Subcutaneous adipose tissue (tissue), 4 donors: ENCODE results near the gene ANXA1. TPM values are rescaled to one million over a fixed set of nuclear protein-coding genes. Genes with fewer than 3 reads are reported as not detected.

Experiments used
- CTCF ChIP-seq: fragments of 450-650 bp; IDR thresholded peaks from one replicate; pipeline ENCODE4 v1.5.1; 2016; ENCODE audit warnings: low read depth, mild to moderate bottlenecking, control low read depth, antibody characterized with exemption, moderate library complexity
- total RNA-seq, 4 donors: library from RNA; depleted of rRNA; stranded (reverse); fragments of >200 nt; gene quantifications; one replicate each; pipeline ENCODE4 v1.1.0, GENCODE V29; 2016

The ANXA1 gene
- total RNA-seq, 4 donors from 2014 or later, result 301 to 1,153 (median 911) TPM

GRCh38 chr9:73202980-73203379 lies 51.3 kb downstream of the ANXA1 start:
- TF ChIP-seq CTCF, result no peak

GRCh38 chr9:73204936-73205335 lies 53.3 kb downstream of the ANXA1 start:
- TF ChIP-seq CTCF, result no peak

- no peak for TF ChIP-seq CTCF
These were observed 55.2 kb downstream of the ANXA1 start for GRCh38 chr9:73206851-73207250.

GRCh38 chr9:73210886-73211666 lies 59.4 kb downstream of the ANXA1 start:
- no peak for TF ChIP-seq CTCF

- no peak for TF ChIP-seq CTCF
These were observed 61.6 kb downstream of the ANXA1 start for GRCh38 chr9:73213300-73213699.

- TF ChIP-seq CTCF, result no peak
These were observed 63.6 kb downstream of the ANXA1 start for GRCh38 chr9:73215249-73215648.

GRCh38 chr9:73216100-73216499 lies 64.4 kb downstream of the ANXA1 start:
- TF ChIP-seq CTCF, result no peak

Other genes with a start within 250 kb of the ANXA1 start
- 100 to 1,000 TPM in 2 of 4 donors, 10 to 100 TPM in 2; 57.2 to 121 (median 85.8) TPM for gene ALDH1A1, start 198.8 kb upstream of the ANXA1 start, total RNA-seq